ENCODE data around the gene RBBP8. TPM values are rescaled to one million over a fixed set of nuclear protein-coding genes. Genes with fewer than 3 reads are reported as not detected.

Gene RBBP8
- total RNA-seq, 4 donors from 2014 or later, result 14.2 to 33.5 (median 20.9) TPM

- no peak overlapping the region for H3K27ac ChIP-seq
- 85 to 97% methylated on average over 3 of the region's 3 CpGs for WGBS, 2 donors (ENCODE audit: low coverage in 1 of 2)
- ATAC-seq, result no peak
- H3K27me3 ChIP-seq, result no peaks in the 10 kb centered on the region
- H3K4me3 ChIP-seq, result no peak overlapping the region
- H3K9me3 ChIP-seq, result no peaks in the 10 kb centered on the region
- H3K36me3 ChIP-seq, result no peaks in the 10 kb centered on the region
- H3K4me1 ChIP-seq, result no peaks in the 10 kb centered on the region
- TF ChIP-seq EP300 (IDR thresholded peaks at IDR 0.05) (no peak), POLR2AphosphoS5 (IDR thresholded peaks at IDR 0.05) (no peak), CTCF (IDR thresholded peaks at IDR 0.05) (no peak), POLR2A (IDR thresholded peaks at IDR 0.05) (no peak)
These were observed 37.9 kb downstream of the RBBP8 start for GRCh38 chr18:22971038-22971437.

GRCh38 chr18:22974001-22974400, 40.9 kb downstream of the RBBP8 start:
- Histone ChIP-seq H3K9me3 (no peaks in the 10 kb centered on the region), H3K4me1 (no peaks in the 10 kb centered on the region), H3K27ac (no peak overlapping the region), H3K4me3 (no peak overlapping the region), H3K36me3 (no peaks in the 10 kb centered on the region), H3K27me3 (no peaks in the 10 kb centered on the region)
- TF ChIP-seq POLR2A (IDR thresholded peaks at IDR 0.05) (no peak), POLR2AphosphoS5 (IDR thresholded peaks at IDR 0.05) (no peak), CTCF (IDR thresholded peaks at IDR 0.05) (no peak), EP300 (IDR thresholded peaks at IDR 0.05) (no peak)
- no peak for ATAC-seq

GRCh38 chr18:22974707-22975106, 41.6 kb downstream of the RBBP8 start:
- no peak for TF ChIP-seq POLR2A (IDR thresholded peaks at IDR 0.05)
- 91 to 93% methylated on average over 3 to 5 of the region's 5 CpGs for WGBS, 2 donors (ENCODE audit: low coverage in 1 of 2)
- Histone ChIP-seq H3K4me3 (no peak overlapping the region), H3K36me3 (no peaks in the 10 kb centered on the region), H3K9me3 (no peaks in the 10 kb centered on the region), H3K27me3 (no peaks in the 10 kb centered on the region), H3K27ac (no peak overlapping the region), H3K4me1 (no peaks in the 10 kb centered on the region)
- ATAC-seq, result no peak

- WGBS, 2 donors (ENCODE audit: low coverage in 1 of 2), result 75 to 86% methylated on average over 1 of the region's 1 CpG
- Histone ChIP-seq H3K4me1 (no peaks in the 10 kb centered on the region), H3K36me3 (no peaks in the 10 kb centered on the region), H3K27me3 (no peaks in the 10 kb centered on the region), H3K27ac (no peak overlapping the region), H3K4me3 (no peak overlapping the region), H3K9me3 (no peaks in the 10 kb centered on the region)
- no peak for TF ChIP-seq CTCF (IDR thresholded peaks at IDR 0.05)
- TF ChIP-seq POLR2AphosphoS5 (IDR thresholded peaks at IDR 0.05), result no peak
- TF ChIP-seq EP300 (IDR thresholded peaks at IDR 0.05), result no peak
- no peak for TF ChIP-seq POLR2A (IDR thresholded peaks at IDR 0.05)
- ATAC-seq, result no peak
These were observed 42.4 kb downstream of the RBBP8 start for GRCh38 chr18:22975508-22975907.

- H3K4me1 ChIP-seq, result no peaks in the 10 kb centered on the region
- H3K4me3 ChIP-seq, result no peak overlapping the region
- H3K9me3 ChIP-seq, result no peaks in the 10 kb centered on the region
- no peaks in the 10 kb centered on the region for H3K27me3 ChIP-seq
- H3K36me3 ChIP-seq, result peaks cover 0 to 3% of the 10 kb centered on the region in 2 donors
- H3K27ac ChIP-seq, result no peak overlapping the region
- ATAC-seq, result no peak
- 49 to 51% methylated on average over 5 of the region's 5 CpGs for WGBS, 2 donors (ENCODE audit: low coverage in 1 of 2)
- TF ChIP-seq CTCF (IDR thresholded peaks at IDR 0.05), result no peak
- no peak for TF ChIP-seq POLR2A (IDR thresholded peaks at IDR 0.05)
These were observed 44.9 kb downstream of the RBBP8 start for GRCh38 chr18:22977847-22978701.

Measured in gastroesophageal sphincter (tissue), 4 donors.